Astrocyte (in vitro differentiated cells and primary cell): Measurements from ENCODE around the gene PAF1. TPM values are rescaled to one million over a fixed set of nuclear protein-coding genes. Genes with fewer than 3 reads are reported as not detected.

ENCODE experiments used
- DNase-seq: peaks from one replicate; pipeline ENCODE4 v3.0.0-alpha.2; 2010; ENCODE audit warnings: low read depth
- FAIRE-seq: peaks from 2 replicates; lab custom pipeline; 2011; peaks lifted over from hg19 to GRCh38; lab: Jason Lieb, UNC
- H2AFZ ChIP-seq: 2 replicates; pipeline ENCODE4 v1.6.0; 2012; ENCODE audit warnings: low read depth, low read length, inconsistent platforms
- H3K27ac ChIP-seq: 2 replicates; pipeline ENCODE4 v1.5.1; 2011; ENCODE audit warnings: low read depth, low read length, inconsistent platforms
- H3K27me3 ChIP-seq: 2 replicates; pipeline ENCODE4 v1.6.0; 2011; ENCODE audit warnings: low read length, inconsistent platforms; ENCODE audit not compliant: insufficient read depth
- H3K36me3 ChIP-seq: 2 replicates; pipeline ENCODE4 v1.5.1; 2011; ENCODE audit warnings: low read length, inconsistent platforms; ENCODE audit not compliant: insufficient read depth
- H3K4me1 ChIP-seq: 2 replicates; pipeline ENCODE4 v1.5.1; 2011; ENCODE audit warnings: low read length, inconsistent platforms; ENCODE audit not compliant: insufficient read depth
- H3K4me2 ChIP-seq: 2 replicates; pipeline ENCODE4 v1.6.0; 2012; ENCODE audit warnings: low read length, inconsistent platforms
- H3K4me3 ChIP-seq: 2 replicates; pipeline ENCODE4 v1.5.1; 2011; ENCODE audit warnings: low read depth, mild to moderate bottlenecking, low read length, inconsistent platforms; ENCODE audit not compliant: insufficient read depth
- H3K79me2 ChIP-seq: 2 replicates; pipeline ENCODE4 v1.6.0; 2012; ENCODE audit warnings: mild to moderate bottlenecking, low read length, inconsistent platforms; ENCODE audit not compliant: insufficient read depth
- H3K9ac ChIP-seq: 2 replicates; pipeline ENCODE4 v1.6.0; 2012; ENCODE audit warnings: mild to moderate bottlenecking, low read length, inconsistent platforms
- H3K9me3 ChIP-seq: 2 replicates; pipeline ENCODE4 v1.5.1; 2012; ENCODE audit warnings: low read depth, mild to moderate bottlenecking, low read length, inconsistent platforms; ENCODE audit not compliant: insufficient read depth
- H4K20me1 ChIP-seq: 2 replicates; pipeline ENCODE4 v1.6.0; 2012; ENCODE audit warnings: low read length, inconsistent platforms; ENCODE audit not compliant: insufficient read depth
- H3K27ac Mint-ChIP-seq: one replicate; pipeline ENCODE4 v1.8.0; 2021; ENCODE audit warnings: mild to moderate bottlenecking, mixed read lengths; ENCODE audit not compliant: unreplicated experiment
- H3K27me3 Mint-ChIP-seq: one replicate; pipeline ENCODE4 v1.8.0; 2021; ENCODE audit warnings: low read depth, mixed read lengths; ENCODE audit not compliant: unreplicated experiment
- H3K36me3 Mint-ChIP-seq: one replicate; pipeline ENCODE4 v1.8.0; 2021; ENCODE audit warnings: low read depth, mixed read lengths; ENCODE audit not compliant: unreplicated experiment
- H3K4me1 Mint-ChIP-seq: one replicate; pipeline ENCODE4 v1.8.0; 2021; ENCODE audit warnings: low read depth, mixed read lengths; ENCODE audit not compliant: unreplicated experiment
- H3K4me3 Mint-ChIP-seq: one replicate; pipeline ENCODE4 v1.8.0; 2021; ENCODE audit warnings: mild to moderate bottlenecking, moderate library complexity, mixed read lengths; ENCODE audit not compliant: unreplicated experiment
- H3K9me3 Mint-ChIP-seq: one replicate; pipeline ENCODE4 v1.8.0; 2021; ENCODE audit warnings: mild to moderate bottlenecking, mixed read lengths; ENCODE audit not compliant: unreplicated experiment
- EZH2 ChIP-seq: IDR thresholded peaks from 2 replicates; pipeline ENCODE4 v1.6.1; 2012; ENCODE audit warnings: mild to moderate bottlenecking, low read length, inconsistent platforms; ENCODE audit not compliant: insufficient read depth
- total RNA-seq: library from RNA; stranded (reverse); gene quantifications from 2 replicates; pipeline ENCODE4 v1.2.1, GENCODE V29; 2021
- TF ChIP-seq, protein P1 (sequence below): IDR thresholded peaks from 2 replicates; pipeline ENCODE4 v1.5.1; 2011; ENCODE audit warnings: low read depth, mild to moderate bottlenecking, inconsistent platforms, low read length, moderate library complexity; ENCODE audit not compliant: insufficient read depth

PAF1 gene
- total RNA-seq, 1 donor from 2014 or later = 43.2 TPM

DNA sequence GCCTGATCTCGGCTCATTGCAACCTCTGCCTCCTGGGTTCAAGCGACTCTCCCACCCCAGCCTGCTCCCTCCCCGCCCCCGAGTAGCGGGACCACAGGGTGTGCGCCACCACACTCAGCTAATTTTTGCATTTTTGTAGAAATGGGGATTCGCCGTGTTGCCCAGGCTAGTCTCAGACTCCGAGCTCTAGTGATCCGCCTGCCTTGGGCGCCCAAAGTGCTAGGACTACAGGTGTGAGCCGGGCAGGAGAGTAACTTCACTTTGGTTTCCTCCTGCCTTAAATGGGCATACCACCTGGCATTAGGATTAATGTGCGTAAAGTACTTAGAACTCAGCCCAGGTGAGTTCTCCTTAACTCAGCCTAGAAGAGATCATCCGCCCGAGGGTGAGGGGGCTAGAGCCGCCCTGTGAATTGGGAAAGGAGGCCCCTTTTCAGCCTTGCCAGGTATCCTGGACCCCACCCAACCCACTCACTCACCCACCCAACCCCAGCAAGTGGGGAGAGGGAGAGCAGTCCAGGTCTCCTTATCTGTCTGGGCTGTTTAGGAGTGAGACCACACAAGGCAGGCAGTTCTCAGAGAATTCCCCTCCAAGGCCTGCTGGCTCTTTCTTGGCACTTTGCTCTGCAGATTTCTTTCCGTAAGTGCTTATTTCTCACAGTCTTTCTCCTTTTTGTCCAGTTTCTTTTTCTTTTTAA lies 14.5 kb upstream of the PAF1 start:
- Histone ChIP-seq H3K4me3 (no peak overlapping the region), H2AFZ (no peak overlapping the region), H4K20me1 (peaks cover 22% of the 10 kb centered on the region), H3K27ac (no peak overlapping the region), H3K79me2 (peaks cover 30% of the 10 kb centered on the region), H3K9ac (no peak overlapping the region), H3K4me2 (no peak overlapping the region), H3K27me3 (no peaks in the 10 kb centered on the region), H3K4me1 (peaks cover 59% of the 10 kb centered on the region), H3K36me3 (peaks cover 4% of the 10 kb centered on the region), H3K9me3 (no peaks in the 10 kb centered on the region)
- H3K27me3 Mint-ChIP-seq = no peaks in the 10 kb centered on the region
- H3K4me1 Mint-ChIP-seq = peaks cover 27% of the 10 kb centered on the region
- peak overlapping the region; percentile 20 for H3K4me3 Mint-ChIP-seq
- H3K9me3 Mint-ChIP-seq = no peaks in the 10 kb centered on the region
- no peak for TF ChIP-seq EZH2
- TF ChIP-seq, protein P1, sequence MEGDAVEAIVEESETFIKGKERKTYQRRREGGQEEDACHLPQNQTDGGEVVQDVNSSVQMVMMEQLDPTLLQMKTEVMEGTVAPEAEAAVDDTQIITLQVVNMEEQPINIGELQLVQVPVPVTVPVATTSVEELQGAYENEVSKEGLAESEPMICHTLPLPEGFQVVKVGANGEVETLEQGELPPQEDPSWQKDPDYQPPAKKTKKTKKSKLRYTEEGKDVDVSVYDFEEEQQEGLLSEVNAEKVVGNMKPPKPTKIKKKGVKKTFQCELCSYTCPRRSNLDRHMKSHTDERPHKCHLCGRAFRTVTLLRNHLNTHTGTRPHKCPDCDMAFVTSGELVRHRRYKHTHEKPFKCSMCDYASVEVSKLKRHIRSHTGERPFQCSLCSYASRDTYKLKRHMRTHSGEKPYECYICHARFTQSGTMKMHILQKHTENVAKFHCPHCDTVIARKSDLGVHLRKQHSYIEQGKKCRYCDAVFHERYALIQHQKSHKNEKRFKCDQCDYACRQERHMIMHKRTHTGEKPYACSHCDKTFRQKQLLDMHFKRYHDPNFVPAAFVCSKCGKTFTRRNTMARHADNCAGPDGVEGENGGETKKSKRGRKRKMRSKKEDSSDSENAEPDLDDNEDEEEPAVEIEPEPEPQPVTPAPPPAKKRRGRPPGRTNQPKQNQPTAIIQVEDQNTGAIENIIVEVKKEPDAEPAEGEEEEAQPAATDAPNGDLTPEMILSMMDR = no peak
- FAIRE-seq (no peak), DNase-seq (no peak)
- peaks cover 2% of the 10 kb centered on the region for H3K36me3 Mint-ChIP-seq
- H3K27ac Mint-ChIP-seq = no peak overlapping the region

DNA sequence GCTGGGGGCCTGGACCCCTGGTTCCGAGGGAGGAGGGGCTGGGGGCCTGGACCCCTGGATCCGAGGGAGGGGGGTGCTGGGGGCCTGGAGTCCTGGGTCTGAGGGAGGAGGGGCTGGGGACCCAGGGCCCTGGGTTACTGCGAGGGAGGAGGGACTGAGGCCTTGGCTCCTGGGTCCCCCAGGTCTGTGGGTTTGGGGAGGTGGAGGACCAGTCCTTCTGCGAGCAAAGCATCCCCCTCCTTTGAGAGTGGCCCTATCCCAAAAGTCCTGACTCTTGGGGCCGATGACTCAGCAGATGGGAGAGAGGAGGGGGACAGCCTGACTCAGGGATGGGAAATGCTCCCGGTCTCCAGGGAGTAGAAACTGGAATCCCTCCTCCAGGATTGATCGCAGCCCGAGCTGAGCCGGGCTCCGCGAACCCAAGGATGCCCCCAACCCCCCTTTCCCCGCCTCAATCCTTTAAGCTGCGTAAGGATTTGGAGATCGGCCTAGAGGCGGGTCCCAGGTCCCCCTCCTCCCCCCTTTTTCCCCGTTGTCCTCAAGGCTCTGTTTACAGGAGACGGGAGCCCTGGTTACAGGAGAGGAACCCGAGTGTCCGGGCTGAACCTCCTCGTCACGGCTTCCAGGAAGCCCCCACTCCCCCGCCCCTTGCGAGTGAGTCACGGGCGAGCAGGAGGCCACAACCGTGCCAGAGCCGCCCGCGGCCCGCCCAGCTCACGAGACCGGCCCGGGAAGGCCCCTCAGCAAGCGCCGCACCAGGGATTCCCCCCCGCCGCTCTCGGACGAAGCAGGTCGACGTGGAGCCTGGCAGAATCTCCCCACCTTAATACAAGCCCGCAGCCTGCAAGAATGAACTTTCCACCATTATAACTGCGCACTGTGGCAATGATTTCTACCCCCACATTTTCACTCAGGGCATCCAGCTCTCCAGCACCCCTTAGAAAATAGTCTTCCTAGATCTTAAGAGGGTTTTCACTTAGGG lies 12.7 kb upstream of the PAF1 start:
- Histone ChIP-seq H3K79me2 (peaks cover 19% of the 10 kb centered on the region), H3K9me3 (no peaks in the 10 kb centered on the region), H3K9ac (peak overlapping the region; percentile 96), H4K20me1 (peaks cover 18% of the 10 kb centered on the region), H3K4me1 (peaks cover 47% of the 10 kb centered on the region), H3K4me2 (peak overlapping the region; percentile 94), H3K27me3 (no peaks in the 10 kb centered on the region), H3K4me3 (peak overlapping the region; percentile 48), H3K27ac (peak overlapping the region; percentile 97), H2AFZ (no peak overlapping the region), H3K36me3 (peaks cover under 1% of the 10 kb centered on the region)
- TF ChIP-seq, protein P1 = no peak
- no peak for TF ChIP-seq EZH2
- peaks cover 21% of the 10 kb centered on the region for H3K4me1 Mint-ChIP-seq
- no peaks in the 10 kb centered on the region for H3K9me3 Mint-ChIP-seq
- H3K4me3 Mint-ChIP-seq = peak overlapping the region; percentile 63
- H3K27me3 Mint-ChIP-seq = no peaks in the 10 kb centered on the region
- DNase-seq (peak; percentile 95), FAIRE-seq (no peak)
- H3K36me3 Mint-ChIP-seq = peaks cover 2% of the 10 kb centered on the region
- peak overlapping the region; percentile 80 for H3K27ac Mint-ChIP-seq
